OCI-LY1 (cell line): ENCODE measurements around the gene PRUNE2.

Experiments used
- CTCF ChIP-seq: fragments of 200-600 bp; sonication (generic), shearing (Covaris generic); IDR thresholded peaks from 2 replicates; pipeline ENCODE4 v1.5.1; 2017; ENCODE audit warnings: mild to moderate bottlenecking, antibody characterized with exemption, low read length, moderate library complexity, mixed read lengths
- EZH2 ChIP-seq: fragments of 200-600 bp; sonication (generic), shearing (Covaris generic); IDR thresholded peaks from 2 replicates; pipeline ENCODE4 v1.8.0; 2017; ENCODE audit warnings: borderline replicate concordance, mixed run types, mild to moderate bottlenecking, antibody characterized with exemption, low read length, moderate library complexity, mixed read lengths

- TF ChIP-seq EZH2 (no peak), CTCF (no peak)
Measured at GRCh38 chr9:76743931-76744330, 162.0 kb downstream of the PRUNE2 start.
